ENCODE measurements around the gene AADAC.

DNA sequence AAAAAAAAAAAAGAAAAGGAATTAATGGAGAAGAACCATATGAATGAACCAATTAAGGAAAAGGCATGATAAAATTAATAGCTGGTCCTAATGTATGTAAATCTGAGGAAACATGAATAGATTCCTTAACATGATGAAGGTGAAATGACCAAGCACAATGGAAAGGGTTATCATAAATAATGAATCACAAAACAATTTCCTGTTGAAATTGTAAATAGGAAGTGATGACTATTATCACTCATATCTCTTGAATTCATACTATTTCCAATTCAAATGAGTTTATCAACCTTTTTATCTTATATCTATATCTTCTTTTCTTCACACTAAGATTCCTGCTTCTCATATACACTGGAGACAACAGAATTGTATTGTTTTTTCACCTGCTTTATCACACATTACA is 48.2 kb upstream of the AADAC start:
- no peak for TF ChIP-seq POLR2A (IDR thresholded peaks at IDR 0.05; ENCODE audit: low read length)
- no peak for TF ChIP-seq GATA1 (IDR thresholded peaks at IDR 0.05; ENCODE audit: low read depth, low read length)
